ENCODE data around the gene SYT5. TPM values are rescaled to one million over a fixed set of nuclear protein-coding genes. Genes with fewer than 3 reads are reported as not detected.
"Not testable (repeated sequence)": the region's sequence is repeated elsewhere in the genome, so short reads cannot be mapped to it uniquely, and the experiment has no call there.

The SYT5 gene
- total RNA-seq, 4 donors from 2014 or later, result not detected

DNA sequence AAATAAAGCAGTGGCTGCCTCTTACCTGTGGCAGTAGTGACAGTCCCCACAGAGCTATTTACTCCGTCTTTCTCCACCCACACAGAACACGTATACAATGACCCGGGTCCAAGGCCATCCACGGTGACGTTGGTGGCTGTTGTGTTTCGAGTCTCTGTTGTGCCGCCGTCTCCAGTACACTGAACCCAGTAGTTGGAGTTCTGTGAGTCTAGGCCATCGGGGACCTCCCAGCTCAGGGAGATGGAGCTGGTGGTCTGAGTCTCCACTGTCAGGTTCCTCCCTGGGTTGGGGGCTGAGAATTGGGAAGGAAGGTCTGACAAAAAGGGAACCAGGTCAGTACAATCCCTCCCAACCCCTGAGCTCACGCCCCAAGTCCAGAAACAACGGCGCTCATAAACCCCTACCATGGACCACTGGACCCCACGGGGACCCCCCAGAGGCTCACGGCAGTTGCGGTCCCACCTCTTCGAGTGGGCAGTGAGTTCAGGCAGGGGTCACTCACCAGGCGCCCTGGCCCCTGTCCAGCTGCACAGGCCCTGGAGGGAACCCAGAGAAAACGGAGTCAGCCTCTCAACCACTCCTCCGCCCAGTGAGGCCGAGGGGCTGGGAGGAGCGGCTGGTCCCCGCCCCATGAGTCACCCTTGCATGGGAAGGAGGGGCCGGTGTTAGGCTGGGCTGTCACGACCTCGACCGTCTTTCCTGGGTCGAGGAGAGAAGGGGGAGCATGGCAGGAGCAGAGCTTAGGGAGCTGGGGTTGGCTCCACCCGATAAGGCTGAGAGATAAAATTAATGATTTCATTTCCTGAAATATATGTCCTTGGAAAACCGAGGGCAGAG lies 26.8 kb upstream of the SYT5 start:
- Histone ChIP-seq H3K4me3 (replicated peaks in 1 of 3) (no peak overlapping the region), H3K27me3 (no peaks in the 10 kb centered on the region), H3K36me3 (no peaks in the 10 kb centered on the region), H3K9me3 (no peaks in the 10 kb centered on the region), H3K4me1 (peaks cover 0 to 8% of the 10 kb centered on the region in 2 donors), H3K27ac (no peak overlapping the region)
- TF ChIP-seq POLR2A (IDR thresholded peaks at IDR 0.05), result no peak
- TF ChIP-seq, protein P1, sequence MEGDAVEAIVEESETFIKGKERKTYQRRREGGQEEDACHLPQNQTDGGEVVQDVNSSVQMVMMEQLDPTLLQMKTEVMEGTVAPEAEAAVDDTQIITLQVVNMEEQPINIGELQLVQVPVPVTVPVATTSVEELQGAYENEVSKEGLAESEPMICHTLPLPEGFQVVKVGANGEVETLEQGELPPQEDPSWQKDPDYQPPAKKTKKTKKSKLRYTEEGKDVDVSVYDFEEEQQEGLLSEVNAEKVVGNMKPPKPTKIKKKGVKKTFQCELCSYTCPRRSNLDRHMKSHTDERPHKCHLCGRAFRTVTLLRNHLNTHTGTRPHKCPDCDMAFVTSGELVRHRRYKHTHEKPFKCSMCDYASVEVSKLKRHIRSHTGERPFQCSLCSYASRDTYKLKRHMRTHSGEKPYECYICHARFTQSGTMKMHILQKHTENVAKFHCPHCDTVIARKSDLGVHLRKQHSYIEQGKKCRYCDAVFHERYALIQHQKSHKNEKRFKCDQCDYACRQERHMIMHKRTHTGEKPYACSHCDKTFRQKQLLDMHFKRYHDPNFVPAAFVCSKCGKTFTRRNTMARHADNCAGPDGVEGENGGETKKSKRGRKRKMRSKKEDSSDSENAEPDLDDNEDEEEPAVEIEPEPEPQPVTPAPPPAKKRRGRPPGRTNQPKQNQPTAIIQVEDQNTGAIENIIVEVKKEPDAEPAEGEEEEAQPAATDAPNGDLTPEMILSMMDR (IDR thresholded peaks at IDR 0.05), result no peak
- peak; percentile 70 to 84 for DNase-seq
- intact Hi-C loops (cut with DNase I), result no loop called here
- 58 to 72% methylated on average over 14 to 16 of the region's 29 CpGs for WGBS, 2 donors

DNA sequence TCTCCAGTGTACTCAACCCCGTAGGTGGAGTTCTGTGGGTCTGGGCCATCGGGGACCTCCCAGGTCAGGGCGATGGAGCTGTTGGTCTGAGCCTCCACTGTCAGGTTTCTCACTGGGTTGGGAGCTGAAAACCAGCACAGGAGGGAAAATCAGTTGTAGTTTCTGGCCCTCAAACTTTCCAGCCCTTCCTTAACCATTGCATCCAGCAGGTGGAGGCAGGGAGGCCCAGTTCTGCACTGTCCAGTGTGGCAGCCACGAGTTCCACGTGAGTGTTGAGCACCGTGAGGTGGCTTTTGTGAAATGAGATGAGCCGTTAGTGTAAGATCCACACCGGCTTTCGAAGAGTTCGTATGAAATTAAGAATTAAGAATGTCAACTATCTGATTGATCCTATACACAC lies 22.1 kb upstream of the SYT5 start:
- intact Hi-C loops (cut with DNase I); H3K4me1 ChIP-seq; H3K27me3 ChIP-seq; H3K4me3 ChIP-seq (replicated peaks in 1 of 3); H3K36me3 ChIP-seq; DNase-seq; H3K9me3 ChIP-seq; H3K27ac ChIP-seq: not testable (repeated sequence)
- WGBS, 2 donors, result 67 to 74% methylated on average over 10 of the region's 10 CpGs

DNA sequence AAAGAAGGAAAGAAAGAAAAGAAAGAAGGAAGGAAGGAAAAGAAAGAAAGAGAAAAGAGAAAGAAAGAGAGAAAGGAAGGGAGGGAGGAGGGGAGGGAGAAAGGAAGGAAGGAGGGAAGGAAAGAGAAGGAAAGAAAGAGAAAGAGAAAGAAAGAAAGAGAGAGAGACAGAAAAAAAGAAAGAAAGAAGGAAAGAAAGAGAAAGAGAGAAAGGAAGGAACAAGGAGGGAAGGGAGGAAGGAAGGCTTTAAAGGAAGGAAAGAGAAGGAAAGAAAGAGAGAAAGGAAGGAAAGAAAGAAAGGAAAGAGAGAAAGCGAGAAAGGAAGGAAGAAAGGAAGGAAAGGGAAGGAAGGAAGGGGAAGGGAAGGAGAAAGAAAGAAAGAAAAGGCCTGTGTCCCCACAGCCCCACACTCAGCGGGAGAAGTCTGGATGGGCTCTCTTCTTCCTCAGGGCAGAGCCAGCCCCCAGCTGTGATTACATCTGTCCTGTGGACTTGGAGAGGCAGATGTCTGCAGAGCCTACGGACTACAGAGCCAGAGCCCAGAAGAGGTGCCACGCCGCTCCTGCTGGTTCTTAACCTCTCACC lies 19.6 kb upstream of the SYT5 start:
- H3K27ac ChIP-seq, result no peak overlapping the region

DNA sequence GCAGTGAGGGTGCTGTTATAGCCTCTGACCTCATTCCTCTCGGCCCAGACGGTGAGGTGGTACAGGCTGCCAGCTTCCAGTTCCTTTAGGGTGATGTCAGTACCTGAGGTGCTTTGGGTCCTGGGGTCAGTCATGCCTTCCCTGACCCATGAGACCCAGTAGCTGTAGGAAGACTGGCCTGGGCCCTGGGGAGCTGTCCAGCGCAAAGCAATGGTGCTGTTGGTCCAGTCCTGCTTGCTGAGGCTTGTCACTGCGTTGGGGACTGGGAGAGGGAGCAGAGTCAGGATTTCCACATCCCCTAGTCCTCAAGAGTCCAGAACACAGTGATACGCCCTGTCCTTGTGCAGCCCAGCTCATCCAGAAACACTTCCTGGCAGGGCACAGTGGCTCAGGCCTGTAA lies 18.6 kb upstream of the SYT5 start:
- H3K4me3 ChIP-seq (replicated peaks in 1 of 3), result no peak overlapping the region
- DNase-seq, result no peak
- no peaks in the 10 kb centered on the region for H3K9me3 ChIP-seq
- no peaks in the 10 kb centered on the region for H3K27me3 ChIP-seq
- intact Hi-C loops (cut with DNase I), result no loop called here
- TF ChIP-seq, protein P1 (IDR thresholded peaks at IDR 0.05), result no peak
- 56 to 71% methylated on average over 3 of the region's 5 CpGs for WGBS, 2 donors
- no peak overlapping the region for H3K27ac ChIP-seq
- H3K36me3 ChIP-seq, result no peaks in the 10 kb centered on the region
- no peaks in the 10 kb centered on the region for H3K4me1 ChIP-seq

More for the DNA sequence above, 19.6 kb upstream of the SYT5 start:
- Histone ChIP-seq H3K9me3 (no peaks in the 10 kb centered on the region), H3K27me3 (no peaks in the 10 kb centered on the region), H3K36me3 (no peaks in the 10 kb centered on the region), H3K4me3 (replicated peaks in 1 of 3) (no peak overlapping the region), H3K4me1 (no peaks in the 10 kb centered on the region)
- intact Hi-C loops (cut with DNase I), result no loop called here
- WGBS, 2 donors, result 65 to 73% methylated on average over 4 to 5 of the region's 5 CpGs
- TF ChIP-seq, protein P1 (IDR thresholded peaks at IDR 0.05), result no peak
- DNase-seq, result no peak

DNA sequence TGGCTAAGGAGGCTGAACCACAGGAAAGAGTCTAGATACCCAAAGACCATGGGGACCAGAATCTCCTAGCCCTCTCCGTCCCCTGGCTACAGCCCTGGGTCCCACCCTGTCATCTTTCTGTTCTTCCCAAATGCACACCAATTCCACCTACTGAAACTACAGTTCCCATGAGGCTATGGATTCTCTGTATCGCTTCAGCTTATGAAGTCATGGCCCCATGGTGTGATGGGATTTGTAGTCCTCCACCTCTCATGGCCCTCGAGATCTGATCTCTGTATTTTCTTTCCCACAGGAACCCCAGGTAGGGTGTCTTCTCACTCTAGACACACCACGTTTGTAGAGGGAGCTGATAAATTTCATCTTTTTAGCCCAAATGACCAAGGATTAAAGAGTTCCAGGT lies 17.4 kb upstream of the SYT5 start:
- H3K9me3 ChIP-seq, result no peaks in the 10 kb centered on the region
- H3K27ac ChIP-seq, result no peak overlapping the region
- WGBS, 2 donors, result 57 to 65% methylated on average over 4 of the region's 4 CpGs
- intact Hi-C loops (cut with DNase I), result no loop called here
- DNase-seq, result no peak
- TF ChIP-seq, protein P1 (IDR thresholded peaks at IDR 0.05), result no peak
- no peak for TF ChIP-seq POLR2A (IDR thresholded peaks at IDR 0.05)
- H3K36me3 ChIP-seq, result no peaks in the 10 kb centered on the region
- H3K4me1 ChIP-seq, result no peaks in the 10 kb centered on the region
- H3K4me3 ChIP-seq (replicated peaks in 1 of 3), result no peak overlapping the region
- no peaks in the 10 kb centered on the region for H3K27me3 ChIP-seq

Data from thyroid gland (tissue), 4 donors.